Right lobe of liver (tissue), 4 donors: ENCODE results near the gene PRKAR1B.

Experiments
- CTCF ChIP-seq, 4 donors: fragments of 200-600 bp in 3 of 4; fragments of 450-650 bp in 1 of 4; IDR thresholded peaks; one replicate each; pipeline versions ENCODE4 v1.5.1 to v1.8.0; 2016 to 2022; ENCODE audit warnings: antibody characterized with exemption in 4 of 4, mild to moderate bottlenecking in 2 of 4
- POLR2A ChIP-seq: fragments of 450-650 bp; IDR thresholded peaks from one replicate; pipeline ENCODE4 v1.6.1; 2017; ENCODE audit warnings: antibody characterized with exemption, mild to moderate bottlenecking
- donor health status: DM: no; HTN: no; CAD: no.
- donor health status: DM: no; HTN: no; CAD: no.
- donor health status: DM: no; HTN: yes; CAD: no.

GRCh38 chr7:557558-557881 is 169.6 kb downstream of the PRKAR1B start:
- TF ChIP-seq CTCF (IDR thresholded peaks at IDR 0.05) (no peak), POLR2A (no peak)
